ENCODE data around the gene PCARE. TPM values are rescaled to one million over a fixed set of nuclear protein-coding genes. Genes with fewer than 3 reads are reported as not detected.

The PCARE gene
- total and polyA plus RNA-seq, 2 experiments from 2014 or later = not detected

DNA sequence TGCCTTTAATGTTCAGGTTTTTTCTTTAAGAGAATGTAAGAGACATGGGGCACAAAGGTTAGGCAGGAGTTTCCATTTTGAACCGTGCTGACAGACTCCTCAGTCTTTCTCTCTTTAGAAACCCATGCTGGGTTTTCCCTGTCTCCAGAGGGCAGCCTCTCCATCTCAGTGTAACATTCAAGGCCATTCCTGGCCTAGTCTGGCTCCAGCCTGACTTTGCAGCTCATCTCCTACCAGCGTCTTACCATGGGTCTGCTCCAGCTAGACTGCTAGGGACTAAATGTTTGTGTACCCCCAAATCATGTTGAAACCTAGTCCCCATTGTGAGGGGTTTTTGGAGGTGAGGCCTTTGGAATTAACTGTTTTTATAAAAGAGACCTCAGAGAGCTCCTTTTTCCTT is 31.1 kb upstream of the PCARE start:
- Histone ChIP-seq H3K4me1 (ENCODE audit: insufficient read depth) (no peaks in the 10 kb centered on the region), H4K20me1 (replicated peaks; ENCODE audit: insufficient read depth) (no peaks in the 10 kb centered on the region), H3K79me2 (replicated peaks; ENCODE audit: insufficient read depth) (no peaks in the 10 kb centered on the region), H3K9me2 (ENCODE audit: insufficient read depth) (no peaks in the 10 kb centered on the region), H3K27me3 (ENCODE audit: insufficient read depth) (no peaks in the 10 kb centered on the region), H3K36me3 (ENCODE audit: insufficient read depth) (no peaks in the 10 kb centered on the region), H3K4me3 (no peak overlapping the region), H3F3A (replicated peaks; ENCODE audit: low read depth) (no peaks in the 10 kb centered on the region), H2AFZ (no peak overlapping the region), H3K27ac (ENCODE audit: low read depth) (no peak overlapping the region), H3K4me2 (no peak overlapping the region)
- TF ChIP-seq, protein P1, sequence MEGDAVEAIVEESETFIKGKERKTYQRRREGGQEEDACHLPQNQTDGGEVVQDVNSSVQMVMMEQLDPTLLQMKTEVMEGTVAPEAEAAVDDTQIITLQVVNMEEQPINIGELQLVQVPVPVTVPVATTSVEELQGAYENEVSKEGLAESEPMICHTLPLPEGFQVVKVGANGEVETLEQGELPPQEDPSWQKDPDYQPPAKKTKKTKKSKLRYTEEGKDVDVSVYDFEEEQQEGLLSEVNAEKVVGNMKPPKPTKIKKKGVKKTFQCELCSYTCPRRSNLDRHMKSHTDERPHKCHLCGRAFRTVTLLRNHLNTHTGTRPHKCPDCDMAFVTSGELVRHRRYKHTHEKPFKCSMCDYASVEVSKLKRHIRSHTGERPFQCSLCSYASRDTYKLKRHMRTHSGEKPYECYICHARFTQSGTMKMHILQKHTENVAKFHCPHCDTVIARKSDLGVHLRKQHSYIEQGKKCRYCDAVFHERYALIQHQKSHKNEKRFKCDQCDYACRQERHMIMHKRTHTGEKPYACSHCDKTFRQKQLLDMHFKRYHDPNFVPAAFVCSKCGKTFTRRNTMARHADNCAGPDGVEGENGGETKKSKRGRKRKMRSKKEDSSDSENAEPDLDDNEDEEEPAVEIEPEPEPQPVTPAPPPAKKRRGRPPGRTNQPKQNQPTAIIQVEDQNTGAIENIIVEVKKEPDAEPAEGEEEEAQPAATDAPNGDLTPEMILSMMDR (conservative IDR thresholded peaks at IDR 0.05; ENCODE audit: low read depth in 2 of 2) = peak in 1 of 2 experiments; percentile 31; a peak in 1 of 4 replicates
- no peak for TF ChIP-seq ZNF114 (CRISPR knock-in tag; IDR thresholded peaks at IDR 0.05)
- ATAC-seq (peak; percentile 74), DNase-seq (ENCODE audit: low spot score) (peak; percentile 6)
- no peak overlapping the region for H3K27ac Mint-ChIP-seq
- no peaks in the 10 kb centered on the region for H3K4me1 Mint-ChIP-seq
- H3K4me3 Mint-ChIP-seq = no peak overlapping the region
- peaks cover 6% of the 10 kb centered on the region for H3K36me3 Mint-ChIP-seq (ENCODE audit: low read depth)
- peaks cover 4% of the 10 kb centered on the region for H3K27me3 Mint-ChIP-seq (ENCODE audit: insufficient read depth, low read depth, poor library complexity)
- peaks cover 8% of the 10 kb centered on the region for H3K9me3 Mint-ChIP-seq

DNA sequence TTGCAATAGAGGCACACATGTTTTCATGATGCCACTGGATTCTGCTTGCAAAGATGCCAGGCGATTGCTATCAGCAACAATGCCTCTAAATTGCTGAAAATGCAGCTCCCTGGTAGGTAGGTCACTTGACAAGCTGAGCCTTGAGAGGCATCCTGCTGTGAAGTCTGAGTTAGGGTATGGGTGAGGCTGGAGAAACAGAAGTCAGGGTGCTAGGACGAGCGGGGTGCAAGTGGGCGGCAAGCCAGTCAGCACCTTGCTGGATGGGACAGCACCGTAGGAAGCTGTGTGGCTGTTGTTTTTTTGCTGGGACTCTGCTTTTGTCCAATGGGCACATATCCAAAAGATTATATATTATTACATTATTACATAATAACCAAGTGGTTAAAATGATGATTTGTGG is 30.4 kb upstream of the PCARE start:
- Histone ChIP-seq H3K4me3 (no peak overlapping the region), H3F3A (replicated peaks; ENCODE audit: low read depth) (no peaks in the 10 kb centered on the region), H3K27me3 (ENCODE audit: insufficient read depth) (no peaks in the 10 kb centered on the region), H3K36me3 (ENCODE audit: insufficient read depth) (no peaks in the 10 kb centered on the region), H4K20me1 (replicated peaks; ENCODE audit: insufficient read depth) (no peaks in the 10 kb centered on the region), H3K79me2 (replicated peaks; ENCODE audit: insufficient read depth) (no peaks in the 10 kb centered on the region), H3K27ac (ENCODE audit: low read depth) (no peak overlapping the region), H3K4me2 (no peak overlapping the region), H3K4me1 (ENCODE audit: insufficient read depth) (no peaks in the 10 kb centered on the region), H2AFZ (no peak overlapping the region), H3K9me2 (ENCODE audit: insufficient read depth) (no peaks in the 10 kb centered on the region)
- ATAC-seq (no peak), DNase-seq (ENCODE audit: low spot score) (no peak)
- Mint-ChIP-seq H3K36me3 (ENCODE audit: low read depth) (peaks cover 7% of the 10 kb centered on the region), H3K27ac (no peak overlapping the region), H3K9me3 (peaks cover 9% of the 10 kb centered on the region), H3K27me3 (ENCODE audit: insufficient read depth, low read depth, poor library complexity) (peaks cover 3% of the 10 kb centered on the region), H3K4me1 (no peaks in the 10 kb centered on the region), H3K4me3 (no peak overlapping the region)
- TF ChIP-seq, protein P2, sequence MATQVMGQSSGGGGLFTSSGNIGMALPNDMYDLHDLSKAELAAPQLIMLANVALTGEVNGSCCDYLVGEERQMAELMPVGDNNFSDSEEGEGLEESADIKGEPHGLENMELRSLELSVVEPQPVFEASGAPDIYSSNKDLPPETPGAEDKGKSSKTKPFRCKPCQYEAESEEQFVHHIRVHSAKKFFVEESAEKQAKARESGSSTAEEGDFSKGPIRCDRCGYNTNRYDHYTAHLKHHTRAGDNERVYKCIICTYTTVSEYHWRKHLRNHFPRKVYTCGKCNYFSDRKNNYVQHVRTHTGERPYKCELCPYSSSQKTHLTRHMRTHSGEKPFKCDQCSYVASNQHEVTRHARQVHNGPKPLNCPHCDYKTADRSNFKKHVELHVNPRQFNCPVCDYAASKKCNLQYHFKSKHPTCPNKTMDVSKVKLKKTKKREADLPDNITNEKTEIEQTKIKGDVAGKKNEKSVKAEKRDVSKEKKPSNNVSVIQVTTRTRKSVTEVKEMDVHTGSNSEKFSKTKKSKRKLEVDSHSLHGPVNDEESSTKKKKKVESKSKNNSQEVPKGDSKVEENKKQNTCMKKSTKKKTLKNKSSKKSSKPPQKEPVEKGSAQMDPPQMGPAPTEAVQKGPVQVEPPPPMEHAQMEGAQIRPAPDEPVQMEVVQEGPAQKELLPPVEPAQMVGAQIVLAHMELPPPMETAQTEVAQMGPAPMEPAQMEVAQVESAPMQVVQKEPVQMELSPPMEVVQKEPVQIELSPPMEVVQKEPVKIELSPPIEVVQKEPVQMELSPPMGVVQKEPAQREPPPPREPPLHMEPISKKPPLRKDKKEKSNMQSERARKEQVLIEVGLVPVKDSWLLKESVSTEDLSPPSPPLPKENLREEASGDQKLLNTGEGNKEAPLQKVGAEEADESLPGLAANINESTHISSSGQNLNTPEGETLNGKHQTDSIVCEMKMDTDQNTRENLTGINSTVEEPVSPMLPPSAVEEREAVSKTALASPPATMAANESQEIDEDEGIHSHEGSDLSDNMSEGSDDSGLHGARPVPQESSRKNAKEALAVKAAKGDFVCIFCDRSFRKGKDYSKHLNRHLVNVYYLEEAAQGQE (IDR thresholded peaks at IDR 0.05; ENCODE audit: unreplicated experiment) = peak; percentile 60
- no peak for TF ChIP-seq EZH2 (IDR thresholded peaks at IDR 0.05; ENCODE audit: low read depth, unreplicated experiment)

DNA sequence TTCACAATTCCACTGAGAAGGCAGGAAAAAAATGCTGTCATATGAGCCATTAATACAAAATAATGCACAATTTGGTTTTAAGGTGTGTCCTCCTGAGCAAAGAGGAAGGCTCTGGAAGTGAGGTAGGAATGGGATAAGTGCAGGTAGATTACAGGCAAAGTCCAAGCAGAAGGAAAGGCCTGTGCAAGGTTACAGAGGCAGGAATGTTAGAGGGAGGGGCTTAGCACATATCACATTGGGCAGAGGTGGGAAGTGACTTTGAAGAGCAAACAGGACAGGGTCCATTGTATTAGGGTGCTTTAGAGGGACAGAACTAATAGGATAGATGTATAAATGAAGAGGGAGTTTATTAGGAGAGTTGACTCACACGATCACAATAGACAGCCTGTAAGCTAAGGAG is 26.2 kb upstream of the PCARE start:
- no peak overlapping the region for H3K4me2 ChIP-seq
- Mint-ChIP-seq H3K27me3 (ENCODE audit: insufficient read depth, low read depth, poor library complexity) (peaks cover 4% of the 10 kb centered on the region), H3K36me3 (ENCODE audit: low read depth) (peaks cover 7% of the 10 kb centered on the region), H3K4me3 (no peak overlapping the region), H3K9me3 (peaks cover 9% of the 10 kb centered on the region), H3K27ac (no peak overlapping the region), H3K4me1 (no peaks in the 10 kb centered on the region)
- ATAC-seq = no peak
- no peaks in the 10 kb centered on the region for H3F3A ChIP-seq (replicated peaks; ENCODE audit: low read depth)
- H3K27ac ChIP-seq (ENCODE audit: low read depth) = no peak overlapping the region
- TF ChIP-seq EZH2 (IDR thresholded peaks at IDR 0.05; ENCODE audit: low read depth, unreplicated experiment) = no peak
- TF ChIP-seq, protein P2 (IDR thresholded peaks at IDR 0.05; ENCODE audit: unreplicated experiment) = no peak
- H4K20me1 ChIP-seq (replicated peaks; ENCODE audit: insufficient read depth) = no peaks in the 10 kb centered on the region
- H3K79me2 ChIP-seq (replicated peaks; ENCODE audit: insufficient read depth) = no peaks in the 10 kb centered on the region
- H3K4me3 ChIP-seq = no peak overlapping the region
- H3K4me1 ChIP-seq (ENCODE audit: insufficient read depth) = no peaks in the 10 kb centered on the region
- no peaks in the 10 kb centered on the region for H3K27me3 ChIP-seq (ENCODE audit: insufficient read depth)
- no peaks in the 10 kb centered on the region for H3K36me3 ChIP-seq (ENCODE audit: insufficient read depth)
- H2AFZ ChIP-seq = no peak overlapping the region
- H3K9me2 ChIP-seq (ENCODE audit: insufficient read depth) = no peaks in the 10 kb centered on the region
- DNase-seq (ENCODE audit: low spot score) = peak; percentile 5
